8988T (cell line): ENCODE data around the gene KCTD20.
"Not testable (repeated sequence)": the region's sequence is repeated elsewhere in the genome, so short reads cannot be mapped to it uniquely, and the experiment has no call there.

Source experiments
- DNase-seq: peaks from one replicate; pipeline ENCODE4 v3.0.0; 2011

Gene KCTD20

GRCh38 chr6:36445621-36446020, 2.8 kb downstream of the KCTD20 start:
- DNase-seq = no peak

GRCh38 chr6:36449173-36449572, 6.4 kb downstream of the KCTD20 start:
- DNase-seq = not testable (repeated sequence)

- not testable (repeated sequence) for DNase-seq
These were observed 10.1 kb downstream of the KCTD20 start for GRCh38 chr6:36452897-36453296.

- DNase-seq = no peak
These were observed 12.8 kb downstream of the KCTD20 start for GRCh38 chr6:36455486-36456027.

- DNase-seq = no peak
These were observed 16.7 kb downstream of the KCTD20 start for GRCh38 chr6:36459501-36459900.

GRCh38 chr6:36460916-36461315, 18.1 kb downstream of the KCTD20 start:
- DNase-seq = no peak

- DNase-seq = no peak
These were observed 18.8 kb downstream of the KCTD20 start for GRCh38 chr6:36461646-36462045.

- no peak for DNase-seq
These were observed 20.9 kb downstream of the KCTD20 start for GRCh38 chr6:36463676-36464075.

GRCh38 chr6:36464233-36464632, 21.4 kb downstream of the KCTD20 start:
- no peak for DNase-seq

- no peak for DNase-seq
These were observed 24.8 kb downstream of the KCTD20 start for GRCh38 chr6:36467625-36468024.

GRCh38 chr6:36469148-36469661, 26.4 kb downstream of the KCTD20 start:
- DNase-seq = no peak

GRCh38 chr6:36469946-36470345, 27.1 kb downstream of the KCTD20 start:
- DNase-seq = no peak

- DNase-seq = no peak
These were observed 35.3 kb downstream of the KCTD20 start for GRCh38 chr6:36478051-36478526.

- DNase-seq = no peak
These were observed 36.5 kb downstream of the KCTD20 start for GRCh38 chr6:36479256-36479655.

- DNase-seq = not testable (repeated sequence)
These were observed 40.5 kb downstream of the KCTD20 start for GRCh38 chr6:36483326-36483725.

GRCh38 chr6:36484736-36485135, 41.9 kb downstream of the KCTD20 start:
- DNase-seq = no peak

GRCh38 chr6:36487698-36488097, 44.9 kb downstream of the KCTD20 start:
- DNase-seq = no peak

GRCh38 chr6:36488221-36488620, 45.4 kb downstream of the KCTD20 start:
- no peak for DNase-seq

GRCh38 chr6:36489426-36489825, 46.6 kb downstream of the KCTD20 start:
- no peak for DNase-seq

- DNase-seq = no peak
These were observed 48.7 kb downstream of the KCTD20 start for GRCh38 chr6:36491378-36491965.

- DNase-seq = no peak
These were observed 49.3 kb downstream of the KCTD20 start for GRCh38 chr6:36492092-36492491.

- no peak for DNase-seq
These were observed 49.8 kb downstream of the KCTD20 start for GRCh38 chr6:36492621-36493020.

GRCh38 chr6:36493319-36493718, 50.5 kb downstream of the KCTD20 start:
- DNase-seq = no peak

GRCh38 chr6:36493859-36494258, 51.1 kb downstream of the KCTD20 start:
- DNase-seq = no peak

- DNase-seq = no peak
These were observed 52.3 kb downstream of the KCTD20 start for GRCh38 chr6:36495086-36495485.
